GM19328 (cell line): ENCODE data around the gene IL4I1.
A peak's percentile ranks its signal among the peaks of the same experiment; 100 is the strongest.

Experiments used
- ATAC-seq: cut with Tn5 transposase; IDR thresholded peaks from one replicate; pipeline ENCODE4 v1.9.1; 2021; ENCODE audit warnings: mild to moderate bottlenecking, moderate library complexity; ENCODE audit not compliant: unreplicated experiment

Gene IL4I1

GRCh38 chr19:49880162-49880869, 16.4 kb downstream of the IL4I1 start:
- no peak for ATAC-seq

DNA sequence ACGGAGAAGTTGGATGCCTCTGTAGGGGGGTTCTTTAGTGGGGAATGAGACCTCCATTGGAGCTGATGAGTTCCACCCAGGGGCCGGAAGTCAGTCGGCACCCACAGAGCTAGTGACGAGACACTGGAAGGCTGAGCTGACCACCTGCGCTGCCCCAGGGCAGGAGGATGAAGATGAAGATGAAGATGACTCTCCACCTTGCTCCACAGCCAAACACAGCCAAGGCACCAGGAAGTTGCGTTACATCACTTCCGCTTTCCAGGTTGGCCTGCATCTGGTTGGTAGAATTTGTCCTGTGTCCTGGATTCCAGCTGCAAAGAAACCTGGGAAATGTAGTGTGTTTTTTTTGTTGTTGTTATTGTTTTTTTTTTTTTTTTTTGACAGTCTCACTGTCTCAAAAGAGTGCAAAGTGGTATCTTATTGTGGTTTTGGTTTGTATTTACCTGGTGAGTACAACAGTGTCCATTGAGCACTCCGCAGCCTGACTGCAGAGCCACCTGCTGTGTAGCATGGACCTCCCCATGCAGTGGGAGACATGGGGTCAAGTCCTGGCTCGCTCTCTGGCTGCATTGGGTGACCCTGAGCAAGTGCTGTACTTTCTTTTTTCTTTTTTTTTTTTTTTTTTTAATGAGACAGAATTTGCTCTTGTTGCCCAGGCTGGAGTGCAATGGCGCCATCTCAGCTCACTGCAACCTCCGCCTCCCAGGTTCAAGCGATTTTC, 17.3 kb downstream of the IL4I1 start:
- no peak for ATAC-seq

GRCh38 chr19:49878744-49879070, 18.0 kb downstream of the IL4I1 start:
- ATAC-seq = no peak

- ATAC-seq = peak; percentile 37
Measured at GRCh38 chr19:49877879-49878743, 18.6 kb downstream of the IL4I1 start.

- ATAC-seq = peak; percentile 54
Measured at GRCh38 chr19:49877020-49877878, 19.4 kb downstream of the IL4I1 start, which contains the start of the genes AKT1S1 and TBC1D17. Gene AKT1S1 (minus strand): TSS chr19:49877355. CDS start chr19:49873295, 4,060 bp downstream. Gene TBC1D17 (plus strand): TSS chr19:49877702. CDS start chr19:49877724, 22 bp downstream.

- ATAC-seq = peak; percentile 48
Measured at GRCh38 chr19:49876422-49877019, 20.2 kb downstream of the IL4I1 start.

GRCh38 chr19:49875857-49876421, 20.7 kb downstream of the IL4I1 start:
- no peak for ATAC-seq

- ATAC-seq = no peak
Measured at GRCh38 chr19:49875177-49875576, 21.5 kb downstream of the IL4I1 start.

DNA sequence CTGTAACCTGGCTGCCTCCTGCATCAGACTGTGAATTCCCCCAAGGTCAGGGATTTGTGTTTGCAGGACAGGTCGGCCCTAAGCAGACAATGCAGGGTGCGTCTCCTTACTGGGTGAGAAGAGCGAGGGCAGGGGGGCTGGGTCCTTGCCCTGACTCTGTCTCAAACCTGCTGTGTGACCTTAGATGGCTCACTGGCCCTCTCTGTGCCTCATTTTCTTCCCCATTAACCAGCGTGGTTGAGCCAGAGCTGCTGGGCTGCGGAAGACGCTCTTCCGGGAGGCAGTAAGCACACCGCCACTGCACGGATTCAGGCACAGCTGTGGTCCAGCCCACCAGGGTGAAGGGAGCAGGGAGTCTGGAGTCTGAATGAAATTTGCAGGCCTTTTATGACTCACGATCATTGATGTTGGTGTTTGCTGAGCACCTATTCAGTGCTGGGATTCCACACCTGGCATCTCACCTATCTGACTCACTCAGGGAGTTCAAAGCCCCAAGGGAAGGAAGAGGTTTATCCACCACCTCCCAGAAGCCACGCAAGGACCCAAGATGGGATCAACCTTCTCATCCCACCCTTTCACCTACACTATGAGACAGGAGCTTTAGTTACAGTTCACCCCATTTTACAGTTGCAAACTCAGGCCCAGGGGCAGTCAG, 22.1 kb downstream of the IL4I1 start:
- ATAC-seq = no peak

GRCh38 chr19:49873834-49874233, 22.9 kb downstream of the IL4I1 start:
- no peak for ATAC-seq

- no peak for ATAC-seq
Measured at GRCh38 chr19:49873129-49873521, 23.6 kb downstream of the IL4I1 start.

GRCh38 chr19:49872245-49873128, 24.2 kb downstream of the IL4I1 start:
- ATAC-seq = no peak

GRCh38 chr19:49871349-49871985, 25.2 kb downstream of the IL4I1 start:
- no peak for ATAC-seq

DNA sequence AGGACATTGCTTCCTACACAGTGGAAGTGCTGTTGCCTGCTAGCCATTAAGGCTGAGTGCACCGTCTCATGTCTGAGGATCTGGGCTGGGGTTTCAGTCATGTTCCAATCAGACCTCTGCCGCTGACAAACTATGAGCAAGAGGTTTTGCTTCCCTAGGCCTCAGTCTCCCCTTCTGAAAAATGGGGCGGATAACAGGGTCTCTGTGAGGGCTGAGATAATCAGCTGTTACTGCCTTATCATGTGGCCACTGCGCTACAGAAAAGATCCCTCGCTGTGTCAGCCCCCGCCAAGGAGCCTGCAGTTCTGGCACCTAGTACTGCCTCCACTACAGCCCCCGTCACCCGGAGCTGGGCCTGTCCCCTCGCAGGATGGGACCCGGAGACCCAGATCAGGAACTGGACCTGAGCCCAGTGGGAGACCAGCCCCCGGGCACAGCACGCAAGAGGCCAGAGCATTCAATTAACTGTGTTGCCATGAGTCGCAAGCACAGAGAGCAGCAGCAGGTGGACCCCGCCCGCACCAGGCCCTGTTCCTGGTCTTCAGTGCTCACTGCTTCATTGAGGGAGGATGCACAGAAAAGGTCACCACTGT, 26.3 kb downstream of the IL4I1 start:
- no peak for ATAC-seq

DNA sequence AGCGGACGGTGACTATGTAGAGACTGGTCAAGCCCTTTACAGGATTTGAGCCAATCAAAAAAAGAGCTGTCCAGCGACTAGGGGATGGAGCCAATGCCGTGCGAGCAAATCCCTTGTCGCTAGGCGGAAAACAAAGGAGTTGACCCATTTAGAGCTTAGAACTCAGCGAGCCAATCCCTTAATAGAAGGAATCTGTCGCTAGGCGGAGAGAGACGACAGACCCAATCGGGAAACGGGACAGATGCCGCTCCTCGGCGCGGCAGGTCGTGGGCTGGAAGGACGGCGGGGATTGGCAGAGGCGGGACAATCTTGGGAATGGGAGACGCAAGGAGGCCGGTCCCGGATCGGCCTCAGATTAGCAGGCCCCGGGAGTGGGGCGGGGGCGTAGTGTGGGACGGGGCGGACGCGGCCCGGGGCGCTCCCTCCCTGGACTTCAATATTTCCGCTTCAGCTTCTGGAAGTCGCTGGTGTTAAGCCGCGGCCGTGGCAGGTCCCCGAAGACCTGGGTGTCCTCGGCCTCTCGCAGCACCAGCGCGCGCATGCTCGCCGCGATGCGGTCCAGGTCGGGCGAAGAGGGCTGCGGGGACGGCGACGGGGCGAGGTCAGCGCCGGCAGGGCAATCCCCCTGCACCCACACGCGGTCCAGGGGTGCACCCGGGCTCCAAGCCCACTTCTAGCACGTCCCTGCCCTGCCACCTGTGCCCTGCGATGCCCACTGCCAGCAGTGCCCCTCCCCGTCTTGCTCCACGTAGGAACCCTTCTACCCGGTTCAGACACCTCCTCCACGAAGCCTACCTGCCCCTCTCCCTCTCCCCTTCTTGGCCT, 27.0 kb downstream of the IL4I1 start:
- peak; percentile 52 for ATAC-seq

DNA sequence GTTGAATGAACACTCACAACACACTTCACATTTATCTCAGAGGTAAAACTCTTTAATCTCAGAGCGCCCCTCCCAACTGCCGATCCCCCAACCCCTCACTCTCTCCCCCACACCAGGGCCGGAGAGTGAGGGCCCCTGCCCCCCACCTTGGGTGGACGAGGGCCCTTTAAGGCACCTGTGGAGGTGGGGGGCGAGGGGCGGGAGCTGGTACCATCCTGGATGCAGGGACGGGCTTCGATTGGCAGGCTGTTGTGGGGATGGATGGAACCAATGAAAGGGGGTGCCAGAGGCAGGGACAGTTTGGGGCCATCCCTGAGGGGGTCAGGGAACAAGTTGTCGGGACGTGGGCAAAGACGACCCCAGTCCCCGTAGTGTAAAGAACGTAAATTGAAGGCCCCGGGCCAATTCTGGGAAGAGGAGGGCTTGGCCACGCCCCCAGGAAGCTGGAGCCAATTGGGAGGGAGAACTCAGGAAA, 27.6 kb downstream of the IL4I1 start:
- ATAC-seq = peak; percentile 7
